Stomach (tissue), 4 donors: ENCODE measurements around the gene PIEZO2.

ENCODE experiments used
- CTCF ChIP-seq, 7 experiments: fragments of 450-650 bp in 4 of 7; fragments of 200-600 bp in 3 of 7; sonication (generic) in 3 of 7; IDR thresholded peaks; one replicate each; pipeline ENCODE4 v1.5.1; 2016 to 2019; ENCODE audit warnings: antibody characterized with exemption in 7 of 7, control low read depth in 2 of 7, mild to moderate bottlenecking in 1 of 7
- EP300 ChIP-seq: sonication (generic); formaldehyde crosslinking; IDR thresholded peaks from one replicate; pipeline ENCODE4 v1.6.1; 2017; ENCODE audit warnings: antibody characterized with exemption
- POLR2A ChIP-seq, 4 donors: fragments of 450-650 bp; IDR thresholded peaks; one replicate each; pipeline ENCODE4 v1.6.1; 2016; ENCODE audit warnings: antibody characterized with exemption in 4 of 4, control low read depth in 2 of 4, mild to moderate bottlenecking in 1 of 4, moderate library complexity in 1 of 4
- POLR2AphosphoS5 ChIP-seq, 3 donors: sonication (generic); formaldehyde crosslinking; IDR thresholded peaks; one replicate each; pipeline ENCODE4 v1.6.1; 2016; ENCODE audit warnings: antibody characterized with exemption in 3 of 3

GRCh38 chr18:10685484-10685883 is 463.9 kb downstream of the PIEZO2 start:
- TF ChIP-seq CTCF (IDR thresholded peaks at IDR 0.05): no peak
- no peak for TF ChIP-seq POLR2AphosphoS5 (IDR thresholded peaks at IDR 0.05)
- TF ChIP-seq POLR2A (IDR thresholded peaks at IDR 0.05): no peak
- TF ChIP-seq EP300: no peak
